Loucy (cell line): Measurements from ENCODE around the gene CFC1B.
"Not testable (repeated sequence)": the region's sequence is repeated elsewhere in the genome, so short reads cannot be mapped to it uniquely, and the experiment has no call there.

ENCODE experiments used
- H2AFZ ChIP-seq: fragments of 200-600 bp; sonication (generic); 2 replicates; pipeline ENCODE4 v1.6.0; 2016; ENCODE audit warnings: antibody characterized with exemption, mild to moderate bottlenecking, low read length, moderate library complexity
- H3F3A ChIP-seq: fragments of 200-600 bp; 2 replicates; pipeline ENCODE4 v1.6.0; 2016; ENCODE audit warnings: antibody characterized with exemption, low read depth, mild to moderate bottlenecking
- H3K27me3 ChIP-seq: fragments of 200-600 bp; sonication (generic); 2 replicates; pipeline ENCODE4 v1.6.1; 2014; ENCODE audit warnings: low read length, mild to moderate bottlenecking; ENCODE audit not compliant: insufficient read depth, poor library complexity, severe bottlenecking
- H3K36me3 ChIP-seq: fragments of 200-600 bp; sonication (generic); 2 replicates; pipeline ENCODE4 v1.6.1; 2016; ENCODE audit warnings: low read length; ENCODE audit not compliant: insufficient read depth
- H3K4me1 ChIP-seq: fragments of 200-600 bp; sonication (generic); 2 replicates; pipeline ENCODE4 v1.5.1; 2014; ENCODE audit warnings: low read length, mild to moderate bottlenecking; ENCODE audit not compliant: insufficient read depth, poor library complexity, severe bottlenecking
- H3K4me2 ChIP-seq: fragments of 200-600 bp; sonication (generic); 2 replicates; pipeline ENCODE4 v1.6.0; 2014; ENCODE audit warnings: antibody characterized with exemption, low read length, low read depth, mild to moderate bottlenecking; ENCODE audit not compliant: poor library complexity, severe bottlenecking
- H3K4me3 ChIP-seq: fragments of 200-600 bp; sonication (generic); 2 replicates; pipeline ENCODE4 v1.5.1; 2014; ENCODE audit warnings: low read length, mild to moderate bottlenecking, mixed read lengths; ENCODE audit not compliant: poor library complexity, severe bottlenecking
- H3K79me2 ChIP-seq: fragments of 200-600 bp; sonication (generic); 2 replicates; pipeline ENCODE4 v1.6.1; 2014; ENCODE audit warnings: low read length; ENCODE audit not compliant: insufficient read depth
- H3K9ac ChIP-seq: fragments of 200-600 bp; sonication (generic); 2 replicates; pipeline ENCODE4 v1.6.0; 2014; ENCODE audit warnings: mild to moderate bottlenecking, low read depth, low read length, moderate library complexity; ENCODE audit not compliant: poor library complexity, severe bottlenecking
- H3K9me2 ChIP-seq: fragments of 200-600 bp; sonication (generic); replicated peaks from 2 replicates; pipeline ENCODE4 v1.6.1; 2016; ENCODE audit warnings: low read depth, low read length, mixed read lengths
- H3K9me3 ChIP-seq: fragments of 200-600 bp; sonication (generic); 2 replicates; pipeline ENCODE4 v1.6.1; 2014; ENCODE audit warnings: mild to moderate bottlenecking, antibody characterized with exemption, low read length, low read depth; ENCODE audit not compliant: insufficient read depth
- H4K20me1 ChIP-seq: fragments of 200-600 bp; sonication (generic); 2 replicates; pipeline ENCODE4 v1.6.0; 2014; ENCODE audit warnings: antibody characterized with exemption, low read length, mild to moderate bottlenecking; ENCODE audit not compliant: insufficient read depth, poor library complexity, severe bottlenecking

CFC1B gene

GRCh38 chr2:130571929-130572328 is 50.9 kb downstream of the CFC1B start:
- H3K27me3 ChIP-seq, H3K79me2 ChIP-seq, H3K4me2 ChIP-seq, H3K4me3 ChIP-seq, H3K36me3 ChIP-seq, H3K9me2 ChIP-seq, H2AFZ ChIP-seq, H3K4me1 ChIP-seq, H4K20me1 ChIP-seq, H3F3A ChIP-seq, H3K9me3 ChIP-seq, H3K9ac ChIP-seq: not testable (repeated sequence)

- H3K9me2 ChIP-seq, H3K36me3 ChIP-seq, H2AFZ ChIP-seq, H3K4me1 ChIP-seq, H3F3A ChIP-seq, H4K20me1 ChIP-seq, H3K27me3 ChIP-seq, H3K79me2 ChIP-seq, H3K9ac ChIP-seq, H3K4me3 ChIP-seq, H3K9me3 ChIP-seq, H3K4me2 ChIP-seq: not testable (repeated sequence)
Measured at GRCh38 chr2:130574230-130574629, 53.2 kb downstream of the CFC1B start.

GRCh38 chr2:130576209-130576784 is 55.3 kb downstream of the CFC1B start:
- H3K4me2 ChIP-seq, H4K20me1 ChIP-seq, H3K27me3 ChIP-seq, H3F3A ChIP-seq, H3K9me3 ChIP-seq, H3K9me2 ChIP-seq, H3K4me3 ChIP-seq, H3K79me2 ChIP-seq, H2AFZ ChIP-seq, H3K36me3 ChIP-seq, H3K4me1 ChIP-seq, H3K9ac ChIP-seq: not testable (repeated sequence)

GRCh38 chr2:130577559-130577958 is 56.5 kb downstream of the CFC1B start:
- H3K9me3 ChIP-seq, H3K9me2 ChIP-seq, H3K4me1 ChIP-seq, H3K79me2 ChIP-seq, H3K4me2 ChIP-seq, H4K20me1 ChIP-seq, H3K4me3 ChIP-seq, H2AFZ ChIP-seq, H3K9ac ChIP-seq, H3F3A ChIP-seq, H3K27me3 ChIP-seq, H3K36me3 ChIP-seq: not testable (repeated sequence)
